Measurements from ENCODE around the gene PLEKHM2. TPM values are rescaled to one million over a fixed set of nuclear protein-coding genes. Genes with fewer than 3 reads are reported as not detected.

PLEKHM2 gene
- polyA plus RNA-seq, 1 donor from 2014 or later: 40.1 TPM

DNA sequence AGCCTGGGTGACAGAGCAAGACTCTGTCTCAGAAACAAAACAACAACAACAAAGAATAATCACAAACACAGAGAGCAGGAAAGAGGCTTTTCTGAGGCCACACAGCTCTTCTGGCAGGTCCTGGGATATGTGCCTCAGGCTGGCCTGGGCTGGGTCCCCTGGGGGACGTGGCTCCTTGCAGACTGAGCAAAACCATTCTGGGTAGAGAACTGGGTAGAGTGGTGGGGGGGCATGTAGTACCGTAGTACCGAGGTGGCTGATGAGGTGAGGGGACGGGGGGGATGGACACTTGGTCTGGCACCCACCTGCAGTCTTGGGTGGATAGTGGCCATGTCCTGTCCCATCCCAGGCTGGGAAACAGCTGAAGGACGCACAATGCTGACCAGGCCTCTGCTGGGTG is 64.1 kb downstream of the PLEKHM2 start:
- Histone ChIP-seq H3F3A (ENCODE audit: insufficient read depth, low read length, poor library complexity, severe bottlenecking) (no peaks in the 10 kb centered on the region), H3K79me2 (replicated peaks; ENCODE audit: insufficient read depth, low read length) (no peaks in the 10 kb centered on the region), H3K27me3 (ENCODE audit: insufficient read depth, low read depth, low read length) (no peaks in the 10 kb centered on the region), H3K4me2 (ENCODE audit: low read length) (no peak overlapping the region), H3K9me3 (ENCODE audit: low read length) (no peaks in the 10 kb centered on the region), H4K20me1 (ENCODE audit: insufficient read depth) (no peaks in the 10 kb centered on the region), H3K36me3 (ENCODE audit: insufficient read depth, low read length) (no peaks in the 10 kb centered on the region), H3K27ac (ENCODE audit: low read length) (no peak overlapping the region), H3K9me2 (ENCODE audit: insufficient read depth, low read length) (no peaks in the 10 kb centered on the region), H2AFZ (ENCODE audit: low read depth, low read length) (no peak overlapping the region), H3K4me3 (ENCODE audit: low read length) (no peak overlapping the region), H3K9ac (ENCODE audit: low read length) (no peak overlapping the region)
- TF ChIP-seq, protein P1, sequence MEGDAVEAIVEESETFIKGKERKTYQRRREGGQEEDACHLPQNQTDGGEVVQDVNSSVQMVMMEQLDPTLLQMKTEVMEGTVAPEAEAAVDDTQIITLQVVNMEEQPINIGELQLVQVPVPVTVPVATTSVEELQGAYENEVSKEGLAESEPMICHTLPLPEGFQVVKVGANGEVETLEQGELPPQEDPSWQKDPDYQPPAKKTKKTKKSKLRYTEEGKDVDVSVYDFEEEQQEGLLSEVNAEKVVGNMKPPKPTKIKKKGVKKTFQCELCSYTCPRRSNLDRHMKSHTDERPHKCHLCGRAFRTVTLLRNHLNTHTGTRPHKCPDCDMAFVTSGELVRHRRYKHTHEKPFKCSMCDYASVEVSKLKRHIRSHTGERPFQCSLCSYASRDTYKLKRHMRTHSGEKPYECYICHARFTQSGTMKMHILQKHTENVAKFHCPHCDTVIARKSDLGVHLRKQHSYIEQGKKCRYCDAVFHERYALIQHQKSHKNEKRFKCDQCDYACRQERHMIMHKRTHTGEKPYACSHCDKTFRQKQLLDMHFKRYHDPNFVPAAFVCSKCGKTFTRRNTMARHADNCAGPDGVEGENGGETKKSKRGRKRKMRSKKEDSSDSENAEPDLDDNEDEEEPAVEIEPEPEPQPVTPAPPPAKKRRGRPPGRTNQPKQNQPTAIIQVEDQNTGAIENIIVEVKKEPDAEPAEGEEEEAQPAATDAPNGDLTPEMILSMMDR (IDR thresholded peaks at IDR 0.05; ENCODE audit: poor library complexity, severe bottlenecking): no peak
- TF ChIP-seq EP300 (conservative IDR thresholded peaks at IDR 0.05; ENCODE audit: poor library complexity, severe bottlenecking) (no peak), MXI1 (conservative IDR thresholded peaks at IDR 0.05; ENCODE audit: poor library complexity, severe bottlenecking) (no peak), RAD21 (conservative IDR thresholded peaks at IDR 0.05) (no peak), SMC3 (conservative IDR thresholded peaks at IDR 0.05; ENCODE audit: poor library complexity) (no peak), EZH2 (IDR thresholded peaks at IDR 0.05; ENCODE audit: borderline replicate concordance, insufficient read depth, low read length, poor library complexity, severe bottlenecking) (no peak), POLR2AphosphoS5 (IDR thresholded peaks at IDR 0.05) (no peak), TAF1 (IDR thresholded peaks at IDR 0.05; ENCODE audit: low read depth) (no peak)
- TF ChIP-seq, protein P2, sequence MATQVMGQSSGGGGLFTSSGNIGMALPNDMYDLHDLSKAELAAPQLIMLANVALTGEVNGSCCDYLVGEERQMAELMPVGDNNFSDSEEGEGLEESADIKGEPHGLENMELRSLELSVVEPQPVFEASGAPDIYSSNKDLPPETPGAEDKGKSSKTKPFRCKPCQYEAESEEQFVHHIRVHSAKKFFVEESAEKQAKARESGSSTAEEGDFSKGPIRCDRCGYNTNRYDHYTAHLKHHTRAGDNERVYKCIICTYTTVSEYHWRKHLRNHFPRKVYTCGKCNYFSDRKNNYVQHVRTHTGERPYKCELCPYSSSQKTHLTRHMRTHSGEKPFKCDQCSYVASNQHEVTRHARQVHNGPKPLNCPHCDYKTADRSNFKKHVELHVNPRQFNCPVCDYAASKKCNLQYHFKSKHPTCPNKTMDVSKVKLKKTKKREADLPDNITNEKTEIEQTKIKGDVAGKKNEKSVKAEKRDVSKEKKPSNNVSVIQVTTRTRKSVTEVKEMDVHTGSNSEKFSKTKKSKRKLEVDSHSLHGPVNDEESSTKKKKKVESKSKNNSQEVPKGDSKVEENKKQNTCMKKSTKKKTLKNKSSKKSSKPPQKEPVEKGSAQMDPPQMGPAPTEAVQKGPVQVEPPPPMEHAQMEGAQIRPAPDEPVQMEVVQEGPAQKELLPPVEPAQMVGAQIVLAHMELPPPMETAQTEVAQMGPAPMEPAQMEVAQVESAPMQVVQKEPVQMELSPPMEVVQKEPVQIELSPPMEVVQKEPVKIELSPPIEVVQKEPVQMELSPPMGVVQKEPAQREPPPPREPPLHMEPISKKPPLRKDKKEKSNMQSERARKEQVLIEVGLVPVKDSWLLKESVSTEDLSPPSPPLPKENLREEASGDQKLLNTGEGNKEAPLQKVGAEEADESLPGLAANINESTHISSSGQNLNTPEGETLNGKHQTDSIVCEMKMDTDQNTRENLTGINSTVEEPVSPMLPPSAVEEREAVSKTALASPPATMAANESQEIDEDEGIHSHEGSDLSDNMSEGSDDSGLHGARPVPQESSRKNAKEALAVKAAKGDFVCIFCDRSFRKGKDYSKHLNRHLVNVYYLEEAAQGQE (IDR thresholded peaks at IDR 0.05; ENCODE audit: borderline replicate concordance): no peak

DNA sequence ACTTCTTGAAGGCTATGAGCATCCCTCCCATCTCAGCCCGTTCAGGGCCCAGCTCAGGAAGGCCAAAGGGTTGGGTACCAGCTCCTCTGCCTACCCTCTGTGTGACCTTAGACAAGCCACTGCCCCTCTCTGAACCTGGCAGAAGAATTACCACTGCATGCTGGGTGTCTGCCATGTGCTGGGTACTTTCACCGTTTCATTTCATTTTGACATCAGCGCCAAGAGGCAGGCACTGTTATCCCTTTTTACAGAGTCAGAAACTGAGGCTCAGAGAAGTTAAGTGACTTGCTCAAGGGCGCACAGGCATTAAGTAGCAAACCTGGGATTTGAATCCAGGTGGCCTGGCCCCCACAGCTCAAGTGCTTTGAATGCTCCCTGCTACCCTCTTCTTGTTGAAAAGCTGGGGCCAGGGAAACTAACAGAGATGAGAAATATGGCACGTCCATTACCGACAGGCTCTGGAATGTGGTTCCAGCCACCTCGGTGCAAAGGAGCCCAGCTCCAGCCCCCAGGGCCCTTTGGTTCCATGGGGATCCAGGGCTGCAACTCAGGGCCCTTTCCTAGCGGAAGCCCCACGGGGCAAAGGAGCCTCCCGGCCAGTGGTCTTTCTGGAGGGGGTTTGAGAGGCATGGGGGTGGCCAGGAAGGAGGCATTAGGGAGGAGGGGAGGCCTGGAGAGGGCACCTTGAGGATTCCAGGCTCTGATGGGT is 64.7 kb downstream of the PLEKHM2 start:
- Histone ChIP-seq H3K9ac (ENCODE audit: low read length) (no peak overlapping the region), H3K4me3 (ENCODE audit: low read length) (no peak overlapping the region), H4K20me1 (ENCODE audit: insufficient read depth) (no peaks in the 10 kb centered on the region), H3K79me2 (replicated peaks; ENCODE audit: insufficient read depth, low read length) (no peaks in the 10 kb centered on the region), H3K4me2 (ENCODE audit: low read length) (no peak overlapping the region), H3K9me3 (ENCODE audit: low read length) (no peaks in the 10 kb centered on the region), H3K36me3 (ENCODE audit: insufficient read depth, low read length) (no peaks in the 10 kb centered on the region), H3K9me2 (ENCODE audit: insufficient read depth, low read length) (no peaks in the 10 kb centered on the region), H3F3A (ENCODE audit: insufficient read depth, low read length, poor library complexity, severe bottlenecking) (no peaks in the 10 kb centered on the region), H3K27ac (ENCODE audit: low read length) (no peak overlapping the region), H2AFZ (ENCODE audit: low read depth, low read length) (no peak overlapping the region), H3K27me3 (ENCODE audit: insufficient read depth, low read depth, low read length) (no peaks in the 10 kb centered on the region)
- TF ChIP-seq, protein P2 (IDR thresholded peaks at IDR 0.05; ENCODE audit: borderline replicate concordance): no peak
- no peak for TF ChIP-seq TAF1 (IDR thresholded peaks at IDR 0.05; ENCODE audit: low read depth)
- no peak for TF ChIP-seq POLR2AphosphoS5 (IDR thresholded peaks at IDR 0.05)
- no peak for TF ChIP-seq RAD21 (conservative IDR thresholded peaks at IDR 0.05)
- TF ChIP-seq EP300 (conservative IDR thresholded peaks at IDR 0.05; ENCODE audit: poor library complexity, severe bottlenecking): no peak
- no peak for TF ChIP-seq SMC3 (conservative IDR thresholded peaks at IDR 0.05; ENCODE audit: poor library complexity)
- no peak for TF ChIP-seq MXI1 (conservative IDR thresholded peaks at IDR 0.05; ENCODE audit: poor library complexity, severe bottlenecking)
- TF ChIP-seq EZH2 (IDR thresholded peaks at IDR 0.05; ENCODE audit: borderline replicate concordance, insufficient read depth, low read length, poor library complexity, severe bottlenecking): no peak
- TF ChIP-seq, protein P1 (IDR thresholded peaks at IDR 0.05; ENCODE audit: poor library complexity, severe bottlenecking): no peak
